NCI-H2081 treated with DMSO at 0.1 percent for 48 hours (cell line): ENCODE results near the gene SCD.

Experiments
- DNase-seq: peaks from one replicate; lab custom pipeline; 2025; lab: John Stamatoyannopoulos, UW

The SCD gene

GRCh38 chr10:100340948-100341847 is 5.8 kb upstream of the SCD start:
- peak; percentile 38 for DNase-seq

GRCh38 chr10:100341953-100342626 is 4.9 kb upstream of the SCD start:
- DNase-seq = no peak

GRCh38 chr10:100342627-100342972 is 4.4 kb upstream of the SCD start:
- DNase-seq = no peak

GRCh38 chr10:100344241-100344788 is 2.7 kb upstream of the SCD start:
- no peak for DNase-seq

GRCh38 chr10:100345570-100346330 is 1.3 kb upstream of the SCD start:
- DNase-seq = no peak

GRCh38 chr10:100346351-100346764 is 675 bp upstream of the SCD start:
- no peak for DNase-seq

GRCh38 chr10:100347568-100348195 is 649 bp downstream of the SCD start:
- no peak for DNase-seq

- no peak for DNase-seq
Measured at GRCh38 chr10:100348389-100348927, 1.4 kb downstream of the SCD start.

- DNase-seq = no peak
Measured at GRCh38 chr10:100349087-100349486, 2.1 kb downstream of the SCD start.

GRCh38 chr10:100349672-100350071 is 2.6 kb downstream of the SCD start:
- no peak for DNase-seq

- no peak for DNase-seq
Measured at GRCh38 chr10:100350914-100351485, 4.0 kb downstream of the SCD start.

- DNase-seq = no peak
Measured at GRCh38 chr10:100353770-100354485, 6.9 kb downstream of the SCD start.

GRCh38 chr10:100355086-100355485 is 8.1 kb downstream of the SCD start:
- no peak for DNase-seq

- DNase-seq = no peak
Measured at GRCh38 chr10:100356067-100357017, 9.3 kb downstream of the SCD start.

GRCh38 chr10:100357059-100357858 is 10.2 kb downstream of the SCD start:
- DNase-seq = no peak

- no peak for DNase-seq
Measured at GRCh38 chr10:100359030-100359432, 12.0 kb downstream of the SCD start.

- no peak for DNase-seq
Measured at GRCh38 chr10:100359529-100360150, 12.6 kb downstream of the SCD start.

GRCh38 chr10:100360234-100360633 is 13.2 kb downstream of the SCD start:
- no peak for DNase-seq
